ENCODE results near the gene CAMK2A.

Gene CAMK2A

GRCh38 chr5:150211156-150212030, 78.2 kb downstream of the CAMK2A start:
- no peak for DNase-seq (ENCODE audit: low read depth in 2 of 2)

- no peak for DNase-seq (ENCODE audit: low read depth in 2 of 2)
Measured at GRCh38 chr5:150210644-150211043, 78.9 kb downstream of the CAMK2A start.

- peak in 1 of 2 donors; percentile 7 for DNase-seq (ENCODE audit: low read depth in 2 of 2)
Measured at GRCh38 chr5:150209099-150209635, 80.4 kb downstream of the CAMK2A start.

GRCh38 chr5:150208187-150209098, 81.1 kb downstream of the CAMK2A start:
- no peak for DNase-seq (ENCODE audit: low read depth in 2 of 2)

- DNase-seq (ENCODE audit: low read depth in 2 of 2): no peak
Measured at GRCh38 chr5:150206779-150207115, 82.8 kb downstream of the CAMK2A start.

GRCh38 chr5:150206098-150206778, 83.3 kb downstream of the CAMK2A start:
- no peak for DNase-seq (ENCODE audit: low read depth in 2 of 2)

- no peak for DNase-seq (ENCODE audit: low read depth in 2 of 2)
Measured at GRCh38 chr5:150204590-150204960, 85.0 kb downstream of the CAMK2A start.

GRCh38 chr5:150203832-150204589, 85.6 kb downstream of the CAMK2A start:
- DNase-seq (ENCODE audit: low read depth in 2 of 2): no peak

- no peak for DNase-seq (ENCODE audit: low read depth in 2 of 2)
Measured at GRCh38 chr5:150202501-150202900, 87.1 kb downstream of the CAMK2A start.

- no peak for DNase-seq (ENCODE audit: low read depth in 2 of 2)
Measured at GRCh38 chr5:150197476-150197875, 92.1 kb downstream of the CAMK2A start.

GRCh38 chr5:150196986-150197385, 92.6 kb downstream of the CAMK2A start:
- DNase-seq (ENCODE audit: low read depth in 2 of 2): no peak

GRCh38 chr5:150196514-150196913, 93.1 kb downstream of the CAMK2A start:
- DNase-seq (ENCODE audit: low read depth in 2 of 2): no peak

- no peak for DNase-seq (ENCODE audit: low read depth in 2 of 2)
Measured at GRCh38 chr5:150195736-150196485, 93.7 kb downstream of the CAMK2A start.

GRCh38 chr5:150192462-150192861, 97.1 kb downstream of the CAMK2A start:
- no peak for DNase-seq (ENCODE audit: low read depth in 2 of 2)

- DNase-seq (ENCODE audit: low read depth in 2 of 2): no peak
Measured at GRCh38 chr5:150190987-150191386, 98.6 kb downstream of the CAMK2A start.

GRCh38 chr5:150190503-150190979, 99.0 kb downstream of the CAMK2A start:
- no peak for DNase-seq (ENCODE audit: low read depth in 2 of 2)

- no peak for DNase-seq (ENCODE audit: low read depth in 2 of 2)
Measured at GRCh38 chr5:150189728-150190502, 99.7 kb downstream of the CAMK2A start, which contains the start of gene SLC6A7. Gene SLC6A7 (plus strand): TSS chr5:150190062. CDS start chr5:150190328, 266 bp downstream.

GRCh38 chr5:150189326-150189725, 100.2 kb downstream of the CAMK2A start:
- DNase-seq (ENCODE audit: low read depth in 2 of 2): no peak

- no peak for DNase-seq (ENCODE audit: low read depth in 2 of 2)
Measured at GRCh38 chr5:150188146-150188842, 101.3 kb downstream of the CAMK2A start.
